Subcutaneous adipose tissue (tissue), 4 donors: ENCODE results near the gene KHSRP. TPM values are rescaled to one million over a fixed set of nuclear protein-coding genes. Genes with fewer than 3 reads are reported as not detected.

Experiments used
- CTCF ChIP-seq: fragments of 450-650 bp; IDR thresholded peaks from one replicate; pipeline ENCODE4 v1.5.1; 2016; ENCODE audit warnings: low read depth, mild to moderate bottlenecking, control low read depth, antibody characterized with exemption, moderate library complexity
- small RNA-seq: library from RNA; depleted of rRNA; stranded (forward); fragments of <200 nt; gene quantifications from one replicate; pipeline ENCODE3, GENCODE V24; 2016
- total RNA-seq, 4 donors: library from RNA; depleted of rRNA; stranded (reverse); fragments of >200 nt; gene quantifications; one replicate each; pipeline ENCODE4 v1.1.0, GENCODE V29; 2016

Gene KHSRP
- total RNA-seq, 4 donors from 2014 or later = 44.7 to 114 (median 61.6) TPM

- TF ChIP-seq CTCF = no peak
Measured at GRCh38 chr19:6373813-6374108, 50.9 kb downstream of the KHSRP start.

- TF ChIP-seq CTCF = no peak
Measured at GRCh38 chr19:6373096-6373812, 51.4 kb downstream of the KHSRP start.

- TF ChIP-seq CTCF = no peak
Measured at GRCh38 chr19:6372594-6373095, 52.0 kb downstream of the KHSRP start, which contains the start of gene ALKBH7. Gene ALKBH7, plus strand, starts transcription at chr19:6372794. Its CDS starts 27 bp downstream, at chr19:6372821.

- TF ChIP-seq CTCF = no peak
Measured at GRCh38 chr19:6364353-6364752, 60.3 kb downstream of the KHSRP start.

Small RNA genes lying within 50 kb of the gene (small RNA-seq; reads per million reads assigned to genes)
- not detected for gene MIR6790
- gene MIR6885 = not detected

Other genes starting within 250 kb of the KHSRP start
- 10 to 100 TPM in 2 of 4 donors, 1 to 10 TPM in 2; 7.0 to 19.0 (median 10.4) TPM for gene MLLT1, start 144.8 kb downstream of the KHSRP start, total RNA-seq
- gene ACER1, start 91.2 kb downstream of the KHSRP start, total RNA-seq = under 1 TPM in 1 of 4 donors, not detected in 3; 0.44 TPM
- 10 to 100 TPM; 41.1 to 88.4 (median 56.2) TPM for gene CLPP, start 63.3 kb downstream of the KHSRP start, total RNA-seq
- 10 to 100 TPM; 26.9 to 78.9 (median 60.2) TPM for gene ALKBH7, start 52.0 kb downstream of the KHSRP start, total RNA-seq
- 1 to 10 TPM in 1 of 4 donors, under 1 TPM in 3; 0.16 to 1.5 (median 0.78) TPM for gene PSPN, start 48.9 kb downstream of the KHSRP start, total RNA-seq
- gene GTF2F1, start 31.6 kb downstream of the KHSRP start, total RNA-seq = 10 to 100 TPM; 27.9 to 41.6 (median 33.8) TPM
- not detected for gene SLC25A41, start 9.0 kb upstream of the KHSRP start, total RNA-seq
- 10 to 100 TPM; 14.3 to 50.9 (median 23.9) TPM for gene SLC25A23, start 35.0 kb upstream of the KHSRP start, total RNA-seq
- 1 to 10 TPM in 1 of 4 donors, not detected in 3; 1.0 TPM for gene CRB3, start 39.5 kb upstream of the KHSRP start, total RNA-seq
- 1 to 10 TPM; 2.4 to 8.0 (median 4.0) TPM for gene DENND1C, start 57.0 kb upstream of the KHSRP start, total RNA-seq
- under 1 TPM in 1 of 4 donors, not detected in 3; 0.22 TPM for gene TUBB4A, start 77.5 kb upstream of the KHSRP start, total RNA-seq
- gene TNFSF9, start 106.2 kb upstream of the KHSRP start, total RNA-seq = 1 to 10 TPM in 2 of 4 donors, not detected in 2; 1.5 to 3.7 TPM
- not detected for gene CD70, start 166.3 kb upstream of the KHSRP start, total RNA-seq
- 1 to 10 TPM in 1 of 4 donors, under 1 TPM in 3; 0.19 to 2.9 (median 0.77) TPM for gene TNFSF14, start 245.3 kb upstream of the KHSRP start, total RNA-seq